ENCODE results near the gene RAD51AP2.
"Not testable (repeated sequence)": the region's sequence is repeated elsewhere in the genome, so short reads cannot be mapped to it uniquely, and the experiment has no call there.

The RAD51AP2 gene

DNA sequence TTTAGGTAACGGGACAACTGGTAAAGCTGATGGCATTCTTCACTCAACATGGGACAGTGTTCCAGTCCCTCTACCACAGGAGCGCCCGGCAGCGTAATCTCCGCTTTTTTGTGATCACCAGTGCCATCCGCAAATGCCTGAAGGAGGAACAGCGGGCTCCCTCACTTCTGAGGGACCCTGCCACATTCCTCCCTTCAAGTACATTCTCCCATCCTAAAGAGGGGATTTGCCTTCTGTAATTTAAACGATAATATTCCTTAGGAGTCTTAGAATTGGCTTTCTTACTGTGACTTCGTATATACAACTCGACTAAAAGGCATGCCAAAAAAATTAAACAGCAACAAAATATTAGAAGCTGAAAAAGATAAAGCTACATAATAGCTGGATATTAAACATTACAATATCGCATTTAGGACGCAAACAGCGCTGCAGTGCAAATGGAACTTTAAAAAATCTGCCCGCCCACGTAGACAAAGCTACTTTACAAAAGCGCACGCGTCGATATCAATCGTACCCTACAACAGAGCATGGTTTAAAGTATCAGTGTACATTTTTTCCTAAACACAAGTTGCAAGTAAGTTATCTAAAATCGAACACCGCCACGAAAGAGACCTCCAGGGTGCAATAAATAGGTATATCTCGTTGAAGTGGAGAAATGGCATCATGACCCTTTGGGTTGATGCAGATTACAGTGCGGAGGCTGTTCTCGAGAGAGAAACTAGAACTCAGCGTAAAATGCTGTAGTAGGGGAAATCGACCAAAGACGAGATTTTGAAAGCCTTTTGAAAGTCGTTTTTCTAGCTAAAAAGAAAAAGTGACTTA, 20.0 kb upstream of the RAD51AP2 start:
- in situ Hi-C loops (cut with MboI; ENCODE audit: low sequenced_read_pairs) = no loop called here

DNA sequence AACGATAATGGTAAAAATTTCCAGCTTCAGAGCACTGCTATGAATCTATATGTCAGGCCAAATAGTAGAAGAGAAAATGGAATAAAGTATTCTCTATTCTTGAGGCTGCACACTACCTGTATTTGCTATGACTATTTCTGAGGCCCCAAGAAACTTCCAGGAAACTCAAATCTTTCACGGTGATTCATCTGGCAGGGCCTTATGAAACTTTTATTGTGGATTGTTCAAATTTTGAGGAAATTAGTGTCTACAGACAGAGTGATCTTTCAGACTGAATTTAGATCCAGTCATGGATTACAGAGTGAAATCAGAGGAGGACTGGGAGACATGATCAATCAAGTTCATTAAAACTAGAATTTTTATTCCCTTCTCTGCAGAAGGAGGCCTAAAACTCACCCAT, 18.2 kb upstream of the RAD51AP2 start:
- in situ Hi-C loops (cut with MboI; ENCODE audit: low sequenced_read_pairs) = no loop called here

DNA sequence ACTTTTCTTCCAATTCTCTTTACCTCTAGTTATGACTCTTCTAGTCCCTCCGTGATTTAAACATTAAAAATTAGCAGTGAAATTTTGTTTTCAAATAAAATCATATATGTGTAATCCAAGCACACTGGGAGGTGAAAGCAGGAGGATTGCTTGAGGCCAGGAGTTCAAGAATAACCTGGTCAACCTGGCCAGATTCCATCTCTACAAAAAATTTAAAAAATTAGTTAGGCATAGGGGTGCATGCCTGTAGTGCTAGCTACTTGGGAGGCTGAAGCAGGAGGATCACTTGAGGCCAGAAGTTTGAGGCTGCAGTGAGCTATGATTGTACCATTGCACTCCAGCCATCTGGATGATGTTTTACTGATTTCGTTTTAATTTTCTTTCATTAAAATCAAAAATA, 15.3 kb upstream of the RAD51AP2 start:
- in situ Hi-C loops (cut with MboI; ENCODE audit: low sequenced_read_pairs) = no loop called here

DNA sequence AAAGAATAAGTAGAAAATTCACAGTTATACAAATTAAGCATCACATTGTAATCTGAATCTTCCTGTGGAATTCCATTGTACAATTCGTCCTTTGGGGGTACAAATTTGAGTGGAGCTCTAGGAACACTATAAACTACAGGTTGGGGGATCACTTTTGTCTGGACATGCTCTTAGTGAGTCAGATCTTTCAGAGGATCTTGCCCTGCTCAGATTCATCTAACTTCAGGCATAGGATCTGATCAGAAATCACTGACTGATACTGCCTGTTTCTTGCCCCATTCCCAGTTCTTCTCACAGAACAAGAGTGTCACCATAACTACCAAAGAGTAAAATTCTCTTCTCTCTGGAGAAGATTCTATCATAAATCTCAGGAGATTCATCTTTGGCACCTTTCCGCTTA, 11.5 kb upstream of the RAD51AP2 start:
- in situ Hi-C loops (cut with MboI; ENCODE audit: low sequenced_read_pairs) = no loop called here

DNA sequence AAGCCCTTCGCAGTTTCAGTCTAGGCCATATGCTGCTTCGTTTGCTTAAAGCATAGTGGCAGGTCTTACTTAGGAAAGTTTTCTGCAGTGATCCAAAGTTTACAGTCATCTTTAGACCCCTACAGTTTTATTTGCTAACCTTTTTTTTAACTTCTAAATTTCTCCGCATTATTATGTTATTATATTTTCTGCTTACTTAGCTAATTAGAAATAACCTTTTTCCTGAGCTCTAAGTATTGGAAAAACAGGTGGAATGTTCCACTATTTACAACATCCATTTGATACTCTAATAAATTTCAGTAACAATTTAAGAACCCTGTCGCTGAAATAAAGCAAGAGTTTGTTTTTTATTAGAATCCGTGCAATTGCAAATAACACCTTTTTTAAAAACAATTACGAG, 4.1 kb upstream of the RAD51AP2 start:
- in situ Hi-C loops (cut with MboI; ENCODE audit: low sequenced_read_pairs) = no loop called here

DNA sequence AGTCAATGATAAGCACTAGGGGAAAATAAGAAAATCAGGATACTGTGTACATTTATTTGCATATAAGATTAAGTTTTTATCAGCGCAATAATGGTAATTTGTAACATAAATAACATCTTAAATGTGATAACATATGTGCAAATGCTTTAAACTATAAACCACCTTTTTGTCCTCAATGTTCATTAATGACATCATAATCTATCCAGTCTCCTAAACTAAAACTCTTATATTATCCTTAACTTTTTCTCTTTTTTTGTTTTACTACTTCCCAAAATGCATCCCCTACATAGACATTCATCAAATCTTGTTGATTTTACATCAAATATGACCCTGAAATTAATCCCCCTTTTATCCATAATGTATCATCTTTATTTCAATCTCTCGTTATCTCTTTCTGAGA, 3.4 kb upstream of the RAD51AP2 start:
- in situ Hi-C loops (cut with MboI; ENCODE audit: low sequenced_read_pairs) = no loop called here

DNA sequence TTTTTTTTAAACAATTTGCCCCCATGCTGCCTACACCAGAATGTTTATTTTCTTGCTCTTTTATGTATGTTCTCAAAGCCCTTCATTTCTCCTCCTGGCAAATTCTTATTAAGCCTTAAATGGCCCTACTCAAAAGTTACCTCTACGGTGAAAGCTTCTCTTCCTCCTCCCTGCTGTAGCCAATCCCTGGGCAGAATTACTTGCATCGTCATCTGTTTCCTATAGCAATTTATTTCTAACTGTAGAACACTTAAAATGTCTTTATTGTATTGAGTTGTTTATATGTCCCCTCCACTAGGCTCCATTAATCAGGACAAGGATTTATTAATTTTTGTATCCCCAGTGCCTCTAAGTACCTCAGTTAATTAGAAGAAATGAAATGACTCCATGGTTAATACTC, 2.5 kb upstream of the RAD51AP2 start:
- in situ Hi-C loops (cut with MboI; ENCODE audit: low sequenced_read_pairs) = no loop called here

DNA sequence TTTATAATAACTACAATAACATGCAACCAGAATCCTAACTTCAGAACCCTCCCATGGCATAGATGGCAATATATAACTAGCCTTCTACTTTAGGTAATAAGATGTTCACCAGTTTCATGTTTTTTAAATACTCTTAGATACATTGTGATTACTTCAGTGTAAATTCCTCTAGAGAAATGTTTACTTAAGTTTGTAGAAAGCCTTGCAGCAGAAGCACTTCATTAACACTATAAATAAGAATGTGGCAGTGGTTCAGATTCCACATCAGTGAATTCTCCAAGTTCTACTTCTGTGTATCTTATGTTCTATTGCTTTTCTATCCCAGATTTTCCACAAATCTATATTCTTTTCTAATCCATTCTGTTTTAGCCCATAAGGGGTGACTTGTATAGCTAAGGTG, 1.2 kb upstream of the RAD51AP2 start:
- in situ Hi-C loops (cut with MboI; ENCODE audit: low sequenced_read_pairs) = no loop called here

DNA sequence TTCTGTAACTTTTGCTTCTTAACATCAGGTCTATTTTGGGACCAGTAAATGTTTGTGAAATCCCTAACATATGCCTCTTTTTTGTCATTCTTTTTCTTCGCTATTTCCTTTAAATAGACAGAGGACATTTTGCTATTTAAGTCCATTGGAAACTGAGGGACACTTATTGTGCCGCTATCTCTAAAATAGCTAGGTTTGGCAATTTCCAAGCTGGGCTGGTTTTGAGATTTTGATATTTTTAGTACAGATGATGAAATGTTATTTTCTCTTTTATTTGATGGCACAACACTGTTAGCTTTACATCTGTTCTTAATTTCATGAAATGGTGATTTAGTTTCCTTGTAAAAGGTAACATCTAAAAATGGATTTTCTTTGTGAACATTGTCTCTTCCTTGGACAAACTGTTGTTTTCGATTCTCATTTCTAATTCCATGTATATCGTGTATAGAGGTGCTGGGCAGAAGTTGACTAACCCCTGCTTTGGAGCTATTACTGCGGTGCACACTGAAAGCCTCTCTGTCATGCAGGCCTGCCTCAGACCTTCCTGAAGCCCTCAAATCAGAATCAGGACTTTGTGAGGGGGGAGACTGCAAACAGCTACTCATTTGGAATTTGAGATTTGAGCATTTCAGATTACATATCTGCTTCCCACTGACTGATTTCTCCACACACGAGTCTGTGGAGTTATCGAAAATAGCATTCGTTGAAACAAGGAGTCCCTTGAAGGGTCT, 594 bp downstream of the RAD51AP2 start:
- in situ Hi-C loops (cut with MboI; ENCODE audit: low sequenced_read_pairs) = no loop called here

DNA sequence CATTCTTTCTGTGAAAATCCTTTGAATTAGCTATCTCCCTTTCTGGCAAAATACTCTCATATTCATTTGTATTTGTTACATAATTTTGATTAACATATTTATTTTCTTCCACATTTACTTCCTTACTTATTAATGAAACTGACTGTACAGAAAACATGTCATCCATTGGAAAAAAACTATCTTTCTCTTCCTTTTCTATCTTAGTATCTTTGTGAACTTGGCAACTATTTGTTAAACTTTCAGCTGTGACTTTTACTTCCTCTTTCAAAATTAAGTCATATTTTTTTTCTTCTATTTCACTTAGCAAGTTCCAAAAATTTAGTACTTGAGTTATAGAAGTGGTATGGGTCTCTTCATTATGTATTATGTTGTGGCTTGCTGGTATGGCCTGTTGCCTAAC, 2.6 kb downstream of the RAD51AP2 start:
- in situ Hi-C loops (cut with MboI; ENCODE audit: low sequenced_read_pairs) = no loop called here

DNA sequence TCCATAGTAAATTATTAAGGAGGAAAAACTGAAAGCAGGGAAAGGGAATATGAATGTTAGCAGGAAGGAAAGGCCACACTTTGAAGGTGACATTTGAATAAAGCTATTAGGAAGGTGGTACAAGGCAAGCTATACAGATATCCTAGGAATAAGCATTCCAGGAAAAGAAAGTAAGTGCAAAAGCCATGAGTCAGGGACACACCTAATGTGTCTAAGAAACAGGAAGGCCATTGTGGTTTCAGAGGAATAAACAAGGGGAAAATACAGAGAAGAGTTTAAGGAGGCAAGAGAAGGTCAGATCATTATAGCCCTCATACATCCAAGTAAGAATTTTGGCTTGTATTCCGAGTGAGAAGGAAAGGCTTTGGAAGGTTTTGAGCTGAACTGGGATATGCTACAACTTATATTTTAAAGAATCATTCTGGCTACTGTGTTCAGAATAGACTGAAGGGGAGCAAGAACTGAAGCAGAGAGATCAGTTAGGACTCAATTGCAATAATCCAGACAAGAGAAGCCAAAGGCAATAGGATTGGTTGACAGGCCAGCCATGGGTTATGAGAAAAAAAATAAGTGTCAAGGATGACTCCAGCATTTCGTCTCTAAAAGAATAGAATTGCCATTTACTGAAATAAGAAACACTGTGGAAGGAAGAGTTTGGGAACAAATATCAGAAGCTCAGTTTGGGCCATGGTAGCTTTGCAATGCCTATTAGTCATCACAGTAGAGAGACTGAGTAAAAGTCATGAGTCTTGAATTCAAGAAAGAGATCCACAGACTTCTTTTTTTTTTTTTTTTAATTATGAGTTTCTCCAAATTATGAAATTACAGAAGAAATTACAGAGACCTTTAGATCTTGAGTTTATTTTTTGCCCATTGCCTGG, 11.3 kb downstream of the RAD51AP2 start:
- in situ Hi-C loops (cut with MboI; ENCODE audit: low sequenced_read_pairs) = no loop called here

DNA sequence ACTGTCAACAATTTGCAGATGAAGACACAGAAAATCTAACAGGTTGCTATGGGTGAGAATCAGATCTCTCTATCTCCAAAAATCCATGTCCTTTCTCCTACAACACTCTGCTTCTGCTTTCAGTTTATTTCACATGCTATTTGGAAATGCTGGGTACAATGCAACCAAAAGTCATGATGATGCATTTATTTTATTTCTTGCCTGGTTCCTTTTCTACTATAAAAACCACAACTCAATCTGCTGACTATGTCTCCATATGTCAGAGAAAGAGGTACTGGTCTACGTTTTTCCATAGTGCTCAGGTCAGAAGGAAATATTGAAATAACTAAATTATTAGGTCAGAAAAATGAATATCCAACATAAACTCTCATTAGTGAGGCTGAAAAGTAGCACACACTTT, 20.5 kb downstream of the RAD51AP2 start:
- in situ Hi-C loops (cut with MboI; ENCODE audit: low sequenced_read_pairs) = no loop called here

DNA sequence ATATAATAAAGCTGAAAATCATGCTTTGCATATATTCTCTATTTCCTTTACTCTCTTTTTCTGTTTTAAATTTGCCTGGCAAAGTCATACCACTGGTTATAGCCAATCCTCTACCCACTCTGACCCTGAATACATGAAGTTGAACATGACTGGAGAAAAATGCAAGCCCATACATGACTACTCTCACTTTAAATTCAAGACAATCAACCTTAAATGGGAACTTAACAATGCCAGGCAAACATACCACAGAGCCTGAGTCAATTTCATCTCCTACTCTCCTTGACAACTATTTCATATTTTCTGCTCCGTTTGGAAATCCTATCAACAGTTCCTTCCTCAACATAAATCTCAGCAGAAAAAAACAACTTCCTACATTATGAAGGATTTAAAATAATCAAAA, 22.6 kb downstream of the RAD51AP2 start:
- in situ Hi-C loops (cut with MboI; ENCODE audit: low sequenced_read_pairs) = no loop called here

DNA sequence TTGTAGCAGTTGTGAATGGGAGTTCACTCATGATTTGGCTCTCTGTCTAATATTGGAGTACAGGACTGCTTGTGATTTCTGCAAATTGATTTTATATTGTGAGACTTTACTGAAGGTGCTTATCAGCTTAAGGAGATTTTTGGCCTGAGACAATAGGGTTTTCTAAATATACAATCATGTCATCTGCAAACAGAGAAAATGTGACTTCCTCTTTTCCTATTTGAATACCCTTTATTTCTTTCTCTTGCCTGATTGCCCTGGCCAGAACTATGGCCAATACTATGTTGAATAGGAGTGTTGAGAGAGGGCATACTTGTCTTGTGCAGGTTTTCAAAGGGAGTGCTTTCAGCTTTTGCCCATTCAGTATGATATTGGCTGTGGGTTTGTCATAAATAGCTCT, 28.1 kb downstream of the RAD51AP2 start:
- in situ Hi-C loops (cut with MboI; ENCODE audit: low sequenced_read_pairs) = not testable (repeated sequence)

DNA sequence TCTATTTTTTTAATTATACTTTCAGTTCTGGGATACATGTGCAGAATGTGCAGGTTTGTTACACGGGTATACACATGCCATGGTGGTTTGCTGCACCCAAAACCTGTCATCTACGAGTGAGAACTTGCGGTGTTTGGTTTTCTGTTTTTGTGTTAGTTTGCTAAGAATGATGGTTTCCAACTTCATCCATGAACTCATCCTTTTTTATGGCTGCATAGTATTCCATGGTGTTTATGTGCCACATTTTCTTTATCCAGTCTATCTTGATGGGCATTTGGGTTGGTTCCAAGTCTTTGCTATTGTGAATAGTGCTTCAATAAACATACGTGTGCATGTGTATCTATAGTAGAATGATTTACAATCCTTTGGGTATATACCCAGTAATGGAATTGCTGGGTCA, 29.6 kb downstream of the RAD51AP2 start:
- in situ Hi-C loops (cut with MboI; ENCODE audit: low sequenced_read_pairs) = not testable (repeated sequence)

DNA sequence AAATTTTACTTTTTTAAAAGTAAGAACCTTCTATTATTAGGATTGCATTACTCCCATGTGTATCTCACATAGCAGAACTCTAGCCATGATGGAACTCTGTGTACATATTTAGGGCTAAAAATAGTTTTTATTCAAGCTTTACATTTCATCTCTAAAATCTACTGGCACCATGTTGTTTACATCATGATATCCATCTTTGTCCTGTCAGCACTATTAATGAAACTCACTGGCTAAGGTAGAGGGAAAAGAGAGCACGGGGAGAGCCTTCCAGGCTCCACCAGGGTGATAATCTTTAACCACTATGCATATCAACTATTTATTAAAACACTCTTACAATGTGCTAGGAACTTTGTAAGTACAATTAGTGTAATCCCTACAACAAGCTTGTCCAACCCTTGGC, 34.7 kb downstream of the RAD51AP2 start:
- in situ Hi-C loops (cut with MboI; ENCODE audit: low sequenced_read_pairs) = no loop called here

DNA sequence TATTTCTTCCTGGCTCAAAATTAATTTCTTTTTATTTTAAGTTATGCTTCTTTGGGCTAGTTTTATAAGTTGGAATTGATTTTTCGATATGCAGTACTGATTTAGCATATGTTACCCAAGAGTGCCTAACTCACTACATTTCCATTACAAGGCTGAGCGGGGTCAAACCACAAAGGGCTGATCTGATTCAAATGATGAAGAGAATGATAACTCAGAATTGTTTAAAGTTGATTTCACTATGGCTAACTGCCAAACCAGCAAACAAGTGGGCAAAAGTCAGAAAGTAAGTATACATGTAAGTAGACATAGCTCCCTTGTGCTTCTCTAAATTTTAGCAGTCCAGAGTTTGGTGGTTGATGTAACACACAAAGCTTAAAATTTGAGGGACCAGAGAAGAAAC, 35.6 kb downstream of the RAD51AP2 start:
- in situ Hi-C loops (cut with MboI; ENCODE audit: low sequenced_read_pairs) = no loop called here

DNA sequence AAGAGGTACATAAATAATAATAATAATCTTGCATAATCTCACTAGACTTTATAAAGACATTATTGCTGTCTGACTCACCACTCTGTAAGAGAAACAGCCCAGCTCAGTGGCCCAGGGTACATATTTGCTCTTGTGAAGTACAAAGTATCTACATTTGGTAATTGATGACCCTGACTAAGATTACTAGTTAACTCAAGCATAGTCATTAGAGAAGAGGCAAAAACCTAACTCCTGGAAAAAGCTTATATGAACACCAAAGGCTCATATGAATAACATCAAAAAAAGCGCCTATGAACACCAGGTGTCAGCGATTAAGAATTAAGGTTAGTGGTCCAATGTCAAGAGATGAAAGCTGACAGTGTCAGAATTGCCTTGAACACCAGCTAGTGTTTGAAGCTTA, 38.4 kb downstream of the RAD51AP2 start:
- in situ Hi-C loops (cut with MboI; ENCODE audit: low sequenced_read_pairs) = no loop called here

DNA sequence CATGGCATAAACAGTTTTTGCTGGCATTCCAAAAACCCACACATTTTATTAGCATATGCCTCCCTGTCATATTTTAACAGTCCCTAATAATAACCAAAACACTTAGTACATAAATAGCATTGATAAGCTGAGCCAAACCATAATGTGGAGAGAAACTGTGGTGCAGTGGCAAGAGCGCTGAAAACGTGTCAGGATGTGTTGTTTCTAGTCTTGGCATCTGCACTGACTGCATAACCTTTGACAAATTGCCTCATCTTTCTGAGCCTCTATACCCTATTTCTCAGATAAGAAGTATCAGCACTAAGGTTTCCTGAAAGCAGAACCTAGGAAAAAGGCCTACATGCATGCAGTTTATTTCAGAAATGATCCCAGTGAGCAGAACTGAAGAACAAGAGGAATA, 41.4 kb downstream of the RAD51AP2 start:
- in situ Hi-C loops (cut with MboI; ENCODE audit: low sequenced_read_pairs) = no loop called here

DNA sequence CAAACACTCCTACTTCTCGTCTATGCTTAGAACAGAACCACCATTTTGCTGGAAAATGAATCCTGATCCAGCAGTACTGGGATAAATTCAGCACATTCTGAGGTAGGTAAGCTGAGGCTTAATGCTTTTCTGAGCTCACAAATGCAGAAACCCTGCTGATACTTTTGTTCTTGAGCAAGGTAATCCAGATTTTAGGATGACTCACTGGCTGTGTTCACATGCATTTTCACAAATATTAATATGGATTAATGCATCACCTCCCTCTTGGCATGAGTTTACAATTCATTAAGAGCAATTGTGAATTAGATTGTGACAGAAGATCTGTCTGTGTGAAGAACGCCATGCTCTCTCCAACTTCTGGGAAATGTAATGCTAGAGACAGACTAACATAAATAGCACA, 42.2 kb downstream of the RAD51AP2 start:
- in situ Hi-C loops (cut with MboI; ENCODE audit: low sequenced_read_pairs) = no loop called here

DNA sequence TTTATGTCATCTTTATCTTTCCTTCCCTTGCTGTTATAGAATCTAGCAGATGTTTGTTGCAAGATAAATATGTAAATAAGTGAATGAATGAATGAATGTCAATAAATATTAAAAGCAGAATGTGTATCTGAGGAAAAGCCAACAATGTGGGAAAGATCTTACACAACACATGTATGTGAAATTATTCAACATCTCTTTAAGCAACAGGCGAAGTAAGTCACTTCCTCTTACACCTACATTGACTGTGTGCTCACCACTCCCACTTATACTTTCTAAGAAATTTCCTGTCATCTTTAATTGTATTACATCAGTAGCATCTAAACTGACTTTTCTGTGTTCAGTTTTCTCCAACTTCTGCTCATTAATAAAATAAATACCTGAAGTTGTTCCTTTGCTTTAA, 43.0 kb downstream of the RAD51AP2 start:
- in situ Hi-C loops (cut with MboI; ENCODE audit: low sequenced_read_pairs) = no loop called here

DNA sequence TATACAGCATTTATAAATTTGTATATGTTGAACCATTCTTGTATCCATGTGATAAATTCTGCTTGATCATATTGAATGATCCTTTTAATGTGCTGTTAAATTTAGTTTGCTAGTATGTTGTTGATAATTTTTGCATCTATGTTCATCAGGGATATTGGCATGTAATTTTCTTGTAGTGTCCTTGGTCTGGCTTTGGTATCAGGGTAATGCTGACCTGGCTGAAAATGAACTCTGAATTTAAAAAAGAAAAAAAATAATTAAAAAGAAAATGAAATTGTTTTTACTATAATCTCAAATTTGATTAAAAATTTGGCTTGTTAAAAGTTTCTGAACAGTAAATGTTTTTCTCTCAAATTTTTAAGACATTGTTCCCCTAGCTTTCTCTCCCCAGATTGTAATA, 46.3 kb downstream of the RAD51AP2 start:
- in situ Hi-C loops (cut with MboI; ENCODE audit: low sequenced_read_pairs) = no loop called here
